SK-N-SH (cell line): ENCODE data around the gene NEK7. TPM values are rescaled to one million over a fixed set of nuclear protein-coding genes. Genes with fewer than 3 reads are reported as not detected.

Experiments used
- CTCF ChIA-PET: fragments of 300-600, 350-600 bp; formaldehyde crosslinking; extraction: SDS; loops from one replicate; lab custom pipeline; 2021; lab: Yijun Ruan, JAX
- POLR2A ChIA-PET: fragments of 350-600 bp; sonication (Branson Sonifier 250); formaldehyde crosslinking; extraction: SDS; loops from one replicate; lab custom pipeline; 2020; ENCODE audit warnings: antibody characterized with exemption, inconsistent platforms; lab: Yijun Ruan, JAX
- DNase-seq: peaks from one replicate; pipeline ENCODE4 v3.0.0; 2012
- H2AFZ ChIP-seq: fragments of 200-600 bp; sonication (generic); 2 replicates; pipeline ENCODE4 v1.8.1; 2016; ENCODE audit warnings: antibody characterized with exemption, mild to moderate bottlenecking, low read depth
- H3F3A ChIP-seq: fragments of 200-600 bp; sonication (generic); replicated peaks from 2 replicates; pipeline ENCODE3; 2016; ENCODE audit warnings: antibody characterized with exemption, mild to moderate bottlenecking; ENCODE audit not compliant: insufficient read depth
- H3K27ac ChIP-seq, 2 experiments: fragments of 200-500 bp in 1 of 2; fragments of 200-600 bp in 1 of 2; sonication (Bioruptor generic) in 1 of 2; sonication (generic), shearing (Covaris generic) in 1 of 2; 2 replicates each; pipeline versions ENCODE4 v1.5.1 to v1.6.1; 2014 to 2016; ENCODE audit warnings: low read depth in 2 of 2, inconsistent platforms in 1 of 2, low read length in 1 of 2, mild to moderate bottlenecking in 1 of 2, mixed read lengths in 1 of 2
- H3K27me3 ChIP-seq: fragments of 200-600 bp; sonication (generic), shearing (Covaris generic); 2 replicates; pipeline ENCODE4 v1.6.1; 2016; ENCODE audit warnings: mixed run types; ENCODE audit not compliant: insufficient read depth
- H3K36me3 ChIP-seq, 2 experiments: fragments of 200-500 bp in 1 of 2; fragments of 200-600 bp in 1 of 2; sonication (Bioruptor generic) in 1 of 2; sonication (generic) in 1 of 2; replicated peaks in 1 of 2; 2 replicates each; pipeline versions ENCODE3 to v1.5.1; 2014 to 2016; ENCODE audit warnings: low read length in 1 of 2, mild to moderate bottlenecking in 1 of 2; ENCODE audit not compliant: insufficient read depth in 2 of 2, control insufficient read depth in 1 of 2
- H3K4me1 ChIP-seq, 2 experiments: fragments of 200-500 bp in 1 of 2; fragments of 200-600 bp in 1 of 2; sonication (Bioruptor generic) in 1 of 2; sonication (generic), shearing (Covaris generic) in 1 of 2; 2 replicates each; pipeline versions ENCODE4 v1.5.1 to v1.6.1; 2014 to 2016; ENCODE audit warnings: low read depth in 1 of 2, low read length in 1 of 2, mixed run types in 1 of 2; ENCODE audit not compliant: insufficient read depth in 2 of 2, control insufficient read depth in 1 of 2
- H3K4me2 ChIP-seq: fragments of 200-600 bp; sonication (generic), shearing (Covaris generic); 2 replicates; pipeline ENCODE4 v1.6.1; 2017; ENCODE audit warnings: mixed run types
- H3K4me3 ChIP-seq, 2 experiments: fragments of 200-500 bp in 1 of 2; fragments of 200-600 bp in 1 of 2; sonication (Bioruptor generic) in 1 of 2; sonication (generic), shearing (Covaris generic) in 1 of 2; 2 replicates each; pipeline versions ENCODE4 v1.5.1 to v1.8.1; 2014 to 2016; ENCODE audit warnings: low read depth in 2 of 2, inconsistent platforms in 1 of 2, low read length in 1 of 2, mild to moderate bottlenecking in 1 of 2, mixed read lengths in 1 of 2, moderate library complexity in 1 of 2
- H3K79me2 ChIP-seq: fragments of 200-600 bp; sonication (generic); 2 replicates; pipeline ENCODE4 v1.8.1; 2017; ENCODE audit warnings: mild to moderate bottlenecking; ENCODE audit not compliant: insufficient read depth
- H3K9ac ChIP-seq: fragments of 200-600 bp; sonication (generic); 2 replicates; pipeline ENCODE4 v1.6.1; 2017; ENCODE audit warnings: mixed run types
- H3K9me2 ChIP-seq: fragments of 200-600 bp; sonication (generic); 2 replicates; pipeline ENCODE4 v1.6.1; 2017; ENCODE audit warnings: mixed run types
- H3K9me3 ChIP-seq: fragments of 200-600 bp; sonication (generic); 2 replicates; pipeline ENCODE4 v1.6.1; 2017; ENCODE audit warnings: mixed run types, mild to moderate bottlenecking, moderate library complexity
- H4K20me1 ChIP-seq: fragments of 200-600 bp; sonication (generic); 2 replicates; pipeline ENCODE4 v1.6.1; 2017; ENCODE audit warnings: mild to moderate bottlenecking, mixed run types; ENCODE audit not compliant: insufficient read depth
- CHD2 ChIP-seq: fragments of 150-350 bp; IDR thresholded peaks from 2 replicates; pipeline ENCODE4 v1.6.1; 2018; ENCODE audit warnings: low read length; ENCODE audit not compliant: partially characterized antibody
- EP300 ChIP-seq, 2 experiments: IDR thresholded peaks; 2 replicates each; pipeline versions ENCODE4 v1.4.0 to v1.6.1; 2012; ENCODE audit warnings: borderline replicate concordance in 1 of 2, low read depth in 1 of 2, low read length in 1 of 2
- EZH2phosphoT487 ChIP-seq: fragments of 200-600 bp; sonication (generic); IDR thresholded peaks from 2 replicates; pipeline ENCODE4 v1.6.1; 2017; ENCODE audit warnings: low read depth, mixed run types, mild to moderate bottlenecking, antibody characterized with exemption, moderate library complexity, borderline replicate concordance
- FOXM1 ChIP-seq: IDR thresholded peaks from 2 replicates; pipeline ENCODE4 v1.4.0; 2012; ENCODE audit warnings: low read depth, mild to moderate bottlenecking
- GABPA ChIP-seq: IDR thresholded peaks from 2 replicates; pipeline ENCODE4 v1.4.0; 2012; ENCODE audit warnings: low read depth, mild to moderate bottlenecking
- GATA2 ChIP-seq: sonication (generic); formaldehyde crosslinking; IDR thresholded peaks from 2 replicates; pipeline ENCODE4 v1.5.0; 2020; ENCODE audit warnings: mild to moderate bottlenecking, missing genetic modification reagents
- JUND ChIP-seq: IDR thresholded peaks from 2 replicates; pipeline ENCODE4 v1.4.0; 2012
- MEF2A ChIP-seq: IDR thresholded peaks from 2 replicates; pipeline ENCODE4 v1.4.0; 2012; ENCODE audit warnings: low read depth, borderline replicate concordance
- POLR2AphosphoS5 ChIP-seq: IDR thresholded peaks from 2 replicates; pipeline ENCODE4 v1.6.1; 2012; ENCODE audit warnings: low read depth, low read length
- RAD21 ChIP-seq: IDR thresholded peaks from 2 replicates; pipeline ENCODE4 v1.6.1; 2012; ENCODE audit warnings: mild to moderate bottlenecking, low read length
- RXRA ChIP-seq: IDR thresholded peaks from 2 replicates; pipeline ENCODE4 v1.4.0; 2012; ENCODE audit warnings: low read depth, mild to moderate bottlenecking, borderline replicate concordance
- SMC3 ChIP-seq: IDR thresholded peaks from 2 replicates; pipeline ENCODE4 v1.6.1; 2012; ENCODE audit warnings: low read depth, low read length, improper control_type of control experiment
- TAF1 ChIP-seq: IDR thresholded peaks from 2 replicates; pipeline ENCODE4 v1.6.1; 2012; ENCODE audit warnings: low read depth, mild to moderate bottlenecking, low read length, moderate library complexity, borderline replicate concordance
- TCF12 ChIP-seq: IDR thresholded peaks from 2 replicates; pipeline ENCODE4 v1.4.0; 2012
- YY1 ChIP-seq: IDR thresholded peaks from 2 replicates; pipeline ENCODE4 v1.4.0; 2012; ENCODE audit warnings: low read depth, mild to moderate bottlenecking
- WGBS: methylation state at CpG from one replicate; pipeline ENCODE4 v1.1.6; 2017; ENCODE audit warnings: low lambda C conversion rate; 5-methylcytosine and 5-hydroxymethylcytosine counted together
- polyA plus RNA-seq, 3 experiments: library from polyadenylated mRNA; depleted of rRNA; stranded (reverse); fragments of >200 nt; gene quantifications; 2 replicates each; pipeline ENCODE4 v1.2.3, GENCODE V29; 2012
- TF ChIP-seq, protein P1 (sequence below): IDR thresholded peaks from 2 replicates; pipeline ENCODE4 v1.4.0; 2012; ENCODE audit warnings: low read depth
- TF ChIP-seq, protein P2 (sequence below): fragments of 150-350 bp; IDR thresholded peaks from 2 replicates; pipeline ENCODE4 v1.6.1; 2017; ENCODE audit warnings: antibody characterized with exemption, low read length, low read depth, borderline replicate concordance
- TF ChIP-seq, protein P3 (sequence below): IDR thresholded peaks from 2 replicates; pipeline ENCODE4 v1.4.0; 2012; ENCODE audit warnings: low read depth, borderline replicate concordance
- TF ChIP-seq, protein P4 (sequence below): IDR thresholded peaks from 2 replicates; pipeline ENCODE4 v1.4.0; 2012; ENCODE audit warnings: low read depth, borderline replicate concordance
- TF ChIP-seq, protein P5 (sequence below): IDR thresholded peaks from 2 replicates; pipeline ENCODE4; 2012

The NEK7 gene
- polyA plus RNA-seq, 1 of the 3 experiments (the other 2 are of a cell fraction): 85.8 TPM

DNA sequence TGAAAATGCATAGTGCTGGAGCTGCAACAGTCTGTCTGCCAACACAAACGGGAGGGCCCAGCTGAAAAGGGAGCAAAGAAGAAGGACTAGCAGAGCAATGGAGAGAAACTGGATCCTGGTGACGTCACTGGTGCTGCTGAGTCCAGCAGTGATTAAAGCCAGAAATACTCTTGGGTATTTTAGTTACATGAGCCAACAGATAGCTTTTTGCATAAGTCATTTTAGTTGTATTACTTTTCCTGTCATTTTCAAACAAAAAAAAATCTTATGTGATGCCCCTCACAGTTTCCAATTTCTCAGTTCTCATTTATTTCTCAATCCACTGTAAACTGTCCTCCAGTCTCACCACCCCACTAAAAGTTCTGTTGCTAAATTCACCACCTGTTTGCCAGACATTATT, 38.7 kb upstream of the NEK7 start (continued):
- no peak for TF ChIP-seq SMC3
- TF ChIP-seq JUND: peak; percentile 81
- peak; percentile 17; the same call in 1 of the 2 replicates for TF ChIP-seq YY1
- peak; percentile 68; the same call in 1 of the 2 replicates for TF ChIP-seq MEF2A
- peak; percentile 5 to 92; a peak in 2 of 4 replicates for TF ChIP-seq EP300 (IDR thresholded peaks at IDR 0.05; ENCODE audit: borderline replicate concordance in 1 of 2, low read depth in 1 of 2, low read length in 1 of 2)
- no peak for TF ChIP-seq RAD21
- TF ChIP-seq, all 33 proteins: peak for 12

DNA sequence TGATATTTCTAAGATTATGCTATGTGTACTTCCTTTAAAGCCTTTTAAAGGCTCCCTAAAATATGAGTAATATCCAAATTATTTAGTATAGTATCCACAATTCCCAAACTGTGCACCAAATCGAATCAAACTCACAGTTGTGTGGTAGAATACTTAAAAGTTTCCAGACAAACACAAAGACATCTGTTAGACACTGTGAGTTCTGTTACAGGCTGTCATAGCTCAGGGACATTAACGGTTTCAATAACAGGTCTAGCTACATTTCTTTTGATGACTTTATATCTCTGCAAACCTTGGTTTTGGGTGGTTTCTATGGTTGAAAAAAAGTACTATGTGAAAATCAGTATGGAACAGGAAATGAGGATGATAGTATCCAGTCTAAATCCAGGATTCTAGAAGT, 36.9 kb upstream of the NEK7 start:
- WGBS: 14% methylated on average over 2 of the region's 2 CpGs
- no peaks in the 10 kb centered on the region for H3K9me3 ChIP-seq
- H3K27me3 ChIP-seq: no peaks in the 10 kb centered on the region
- H3K4me2 ChIP-seq: no peak overlapping the region; the same call in 1 of the 2 replicates
- ChIA-PET CTCF (interaction anchor here (0.5 kb wide), 1 partner anchor 570 kb away, joined by 3 read pairs; no protein-coding TSS in a partner anchor), POLR2A (no interaction called here)
- no peaks in the 10 kb centered on the region for H3K36me3 ChIP-seq
- H3K9ac ChIP-seq: peak overlapping the region; percentile 53; the same call in 1 of the 2 replicates
- DNase-seq: no peak
- H4K20me1 ChIP-seq: no peaks in the 10 kb centered on the region
- no peak overlapping the region for H3K4me3 ChIP-seq
- peaks cover 9% of the 10 kb centered on the region; the same call in 1 of the 2 replicates for H3K79me2 ChIP-seq
- no peaks in the 10 kb centered on the region for H3K9me2 ChIP-seq
- peaks cover 84% of the 10 kb centered on the region for H3F3A ChIP-seq
- H2AFZ ChIP-seq: peak overlapping the region; percentile 46; the same call in 1 of the 2 replicates
- H3K27ac ChIP-seq: peak overlapping the region; percentile 92 to 97
- TF ChIP-seq CHD2 (no peak), JUND (no peak), GABPA (no peak), TCF12 (peak; percentile 21; the same call in 1 of the 2 replicates)
- TF ChIP-seq, all 33 proteins: peak for 1
- peaks cover 28 to 57% of the 10 kb centered on the region in 2 experiments for H3K4me1 ChIP-seq

DNA sequence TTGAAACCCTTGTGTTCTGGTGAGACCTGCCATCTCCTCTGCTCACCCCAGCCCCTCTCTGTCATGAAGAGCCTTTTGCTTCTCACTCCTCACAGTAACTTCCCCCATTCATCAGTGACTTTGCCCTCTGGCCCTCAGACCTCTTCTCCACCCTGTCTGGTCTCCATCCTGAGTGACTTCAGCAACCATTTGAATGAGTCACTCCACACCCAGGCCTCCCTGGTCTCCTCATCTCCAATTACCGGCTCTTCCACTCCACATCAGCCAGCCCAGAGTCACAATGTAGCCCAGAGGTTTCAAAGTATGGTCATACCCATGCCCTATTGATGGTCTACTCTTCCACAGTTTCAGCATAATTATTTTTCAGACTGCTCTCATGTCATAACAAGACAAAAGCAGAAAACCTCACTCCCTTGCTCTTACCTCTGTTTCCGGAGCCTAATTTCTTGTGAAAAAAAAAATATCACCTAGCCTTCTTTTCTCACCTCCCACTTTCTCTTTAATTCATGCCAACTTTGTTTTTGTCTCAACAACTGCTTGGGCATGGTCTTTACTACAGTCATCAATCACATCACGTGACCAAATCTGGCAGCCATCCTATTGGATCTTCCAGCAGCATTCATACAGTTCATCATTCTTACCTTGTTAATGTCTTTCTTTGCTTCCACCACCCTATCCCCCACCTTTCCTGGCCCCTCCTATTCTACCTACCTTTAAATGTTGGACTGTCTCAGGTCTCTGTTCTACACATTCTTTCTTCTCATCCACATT, 35.6 kb upstream of the NEK7 start:
- H4K20me1 ChIP-seq: no peaks in the 10 kb centered on the region
- DNase-seq: no peak
- peaks cover 89% of the 10 kb centered on the region for H3F3A ChIP-seq
- peak overlapping the region; percentile 92 to 97 for H3K27ac ChIP-seq
- ChIA-PET CTCF (no interaction called here), POLR2A (no interaction called here)
- H3K9me3 ChIP-seq: no peaks in the 10 kb centered on the region
- no peak overlapping the region for H2AFZ ChIP-seq
- 48% methylated on average over 3 of the region's 3 CpGs for WGBS
- 0 out of 2 replicates have a peak overlapping the region, but pooled peaks have one; percentile 5 for H3K4me2 ChIP-seq
- no peak overlapping the region for H3K4me3 ChIP-seq
- H3K9ac ChIP-seq: peak overlapping the region; percentile 53; the same call in 1 of the 2 replicates
- no peaks in the 10 kb centered on the region for H3K27me3 ChIP-seq
- peaks cover 31 to 59% of the 10 kb centered on the region in 2 experiments for H3K4me1 ChIP-seq
- H3K79me2 ChIP-seq: peaks cover 6% of the 10 kb centered on the region; the same call in 1 of the 2 replicates
- H3K36me3 ChIP-seq: no peaks in the 10 kb centered on the region
- H3K9me2 ChIP-seq: no peaks in the 10 kb centered on the region
- TF ChIP-seq GATA2 (no peak), TAF1 (no peak), MEF2A (no peak), GABPA (no peak), TCF12 (peak; percentile 85), YY1 (no peak), FOXM1 (no peak; the same call in 1 of the 2 replicates), RXRA (peak; percentile 84; the same call in 1 of the 2 replicates), POLR2AphosphoS5 (no peak; the same call in 1 of the 2 replicates), EZH2phosphoT487 (no peak)
- TF ChIP-seq, protein P1, sequence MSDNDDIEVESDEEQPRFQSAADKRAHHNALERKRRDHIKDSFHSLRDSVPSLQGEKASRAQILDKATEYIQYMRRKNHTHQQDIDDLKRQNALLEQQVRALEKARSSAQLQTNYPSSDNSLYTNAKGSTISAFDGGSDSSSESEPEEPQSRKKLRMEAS: peak; percentile 64; the same call in 1 of the 2 replicates
- TF ChIP-seq, protein P2, sequence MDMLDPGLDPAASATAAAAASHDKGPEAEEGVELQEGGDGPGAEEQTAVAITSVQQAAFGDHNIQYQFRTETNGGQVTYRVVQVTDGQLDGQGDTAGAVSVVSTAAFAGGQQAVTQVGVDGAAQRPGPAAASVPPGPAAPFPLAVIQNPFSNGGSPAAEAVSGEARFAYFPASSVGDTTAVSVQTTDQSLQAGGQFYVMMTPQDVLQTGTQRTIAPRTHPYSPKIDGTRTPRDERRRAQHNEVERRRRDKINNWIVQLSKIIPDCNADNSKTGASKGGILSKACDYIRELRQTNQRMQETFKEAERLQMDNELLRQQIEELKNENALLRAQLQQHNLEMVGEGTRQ: no peak
- TF ChIP-seq, protein P3, sequence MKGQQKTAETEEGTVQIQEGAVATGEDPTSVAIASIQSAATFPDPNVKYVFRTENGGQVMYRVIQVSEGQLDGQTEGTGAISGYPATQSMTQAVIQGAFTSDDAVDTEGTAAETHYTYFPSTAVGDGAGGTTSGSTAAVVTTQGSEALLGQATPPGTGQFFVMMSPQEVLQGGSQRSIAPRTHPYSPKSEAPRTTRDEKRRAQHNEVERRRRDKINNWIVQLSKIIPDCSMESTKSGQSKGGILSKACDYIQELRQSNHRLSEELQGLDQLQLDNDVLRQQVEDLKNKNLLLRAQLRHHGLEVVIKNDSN: no peak
- TF ChIP-seq, protein P4, sequence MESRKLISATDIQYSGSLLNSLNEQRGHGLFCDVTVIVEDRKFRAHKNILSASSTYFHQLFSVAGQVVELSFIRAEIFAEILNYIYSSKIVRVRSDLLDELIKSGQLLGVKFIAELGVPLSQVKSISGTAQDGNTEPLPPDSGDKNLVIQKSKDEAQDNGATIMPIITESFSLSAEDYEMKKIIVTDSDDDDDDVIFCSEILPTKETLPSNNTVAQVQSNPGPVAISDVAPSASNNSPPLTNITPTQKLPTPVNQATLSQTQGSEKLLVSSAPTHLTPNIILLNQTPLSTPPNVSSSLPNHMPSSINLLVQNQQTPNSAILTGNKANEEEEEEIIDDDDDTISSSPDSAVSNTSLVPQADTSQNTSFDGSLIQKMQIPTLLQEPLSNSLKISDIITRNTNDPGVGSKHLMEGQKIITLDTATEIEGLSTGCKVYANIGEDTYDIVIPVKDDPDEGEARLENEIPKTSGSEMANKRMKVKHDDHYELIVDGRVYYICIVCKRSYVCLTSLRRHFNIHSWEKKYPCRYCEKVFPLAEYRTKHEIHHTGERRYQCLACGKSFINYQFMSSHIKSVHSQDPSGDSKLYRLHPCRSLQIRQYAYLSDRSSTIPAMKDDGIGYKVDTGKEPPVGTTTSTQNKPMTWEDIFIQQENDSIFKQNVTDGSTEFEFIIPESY: no peak
- TF ChIP-seq, protein P5, sequence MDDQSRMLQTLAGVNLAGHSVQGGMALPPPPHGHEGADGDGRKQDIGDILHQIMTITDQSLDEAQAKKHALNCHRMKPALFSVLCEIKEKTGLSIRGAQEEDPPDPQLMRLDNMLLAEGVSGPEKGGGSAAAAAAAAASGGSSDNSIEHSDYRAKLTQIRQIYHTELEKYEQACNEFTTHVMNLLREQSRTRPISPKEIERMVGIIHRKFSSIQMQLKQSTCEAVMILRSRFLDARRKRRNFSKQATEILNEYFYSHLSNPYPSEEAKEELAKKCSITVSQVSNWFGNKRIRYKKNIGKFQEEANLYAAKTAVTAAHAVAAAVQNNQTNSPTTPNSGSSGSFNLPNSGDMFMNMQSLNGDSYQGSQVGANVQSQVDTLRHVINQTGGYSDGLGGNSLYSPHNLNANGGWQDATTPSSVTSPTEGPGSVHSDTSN: peak; percentile 81
